Left lobe of liver (tissue), 2 donors: ENCODE results near the gene ARHGAP24. TPM values are rescaled to one million over a fixed set of nuclear protein-coding genes. Genes with fewer than 3 reads are reported as not detected.
"Not testable (repeated sequence)": the region's sequence is repeated elsewhere in the genome, so short reads cannot be mapped to it uniquely, and the experiment has no call there.

Experiments
- ATAC-seq: fragments of 200-7000 bp; cut with Tn5 transposase; one replicate; pipeline ENCODE4 v1.9.1; 2020; ENCODE audit warnings: mild to moderate bottlenecking, moderate library complexity
- DNase-seq: peaks from one replicate; pipeline ENCODE4 v3.0.0-alpha.2; 2020; ENCODE audit warnings: low spot score
- total RNA-seq: library from RNA; stranded (reverse); gene quantifications from one replicate; pipeline ENCODE4 v1.2.1, GENCODE V29; 2021
- donor health status: DM: no; HTN: no; CAD: no; lungs with moderate emphysema.
- donor health status: DM: no; HTN: yes; CAD: no.

Gene ARHGAP24
- total RNA-seq, 1 donor from 2014 or later: 6.8 TPM

DNA sequence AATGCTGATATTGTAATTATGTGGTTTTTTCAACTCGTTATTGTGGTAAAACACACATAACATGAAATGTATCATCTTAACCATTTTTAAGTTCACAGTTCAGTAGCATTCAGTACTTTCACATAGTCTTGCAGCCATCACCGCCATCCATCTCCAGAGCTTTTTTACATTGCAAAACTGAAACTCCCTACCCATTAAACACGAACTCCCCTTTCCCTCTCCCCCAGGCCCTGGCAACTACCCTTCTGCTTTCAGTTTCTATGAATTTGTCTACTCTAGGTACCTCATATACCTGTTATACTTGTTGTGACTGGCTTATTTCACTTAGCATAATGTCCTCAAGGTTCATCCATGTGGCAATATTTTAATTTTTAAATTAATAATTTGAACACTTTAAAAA, 504.3 kb downstream of the ARHGAP24 start:
- DNase-seq: no peak
- no peak for ATAC-seq

DNA sequence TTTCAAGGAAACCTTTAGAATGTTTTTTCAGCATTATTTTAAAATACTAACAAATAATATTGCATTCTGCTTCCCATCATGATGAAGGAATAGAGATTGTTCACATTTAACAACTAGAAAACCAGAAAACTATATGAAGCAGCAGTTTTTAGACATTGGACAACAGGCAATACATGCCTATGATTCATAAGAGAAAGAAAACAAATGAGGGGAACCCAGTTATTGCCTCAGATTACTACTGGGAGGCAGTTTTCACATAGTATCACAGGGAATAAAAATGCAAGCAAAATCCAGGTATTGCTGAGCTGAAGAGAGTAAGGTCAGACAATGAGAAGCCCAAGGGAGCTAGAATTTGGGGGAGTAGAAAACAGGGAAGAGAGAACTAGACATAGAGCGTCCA, 511.3 kb downstream of the ARHGAP24 start:
- no peak for DNase-seq
- no peak for ATAC-seq

DNA sequence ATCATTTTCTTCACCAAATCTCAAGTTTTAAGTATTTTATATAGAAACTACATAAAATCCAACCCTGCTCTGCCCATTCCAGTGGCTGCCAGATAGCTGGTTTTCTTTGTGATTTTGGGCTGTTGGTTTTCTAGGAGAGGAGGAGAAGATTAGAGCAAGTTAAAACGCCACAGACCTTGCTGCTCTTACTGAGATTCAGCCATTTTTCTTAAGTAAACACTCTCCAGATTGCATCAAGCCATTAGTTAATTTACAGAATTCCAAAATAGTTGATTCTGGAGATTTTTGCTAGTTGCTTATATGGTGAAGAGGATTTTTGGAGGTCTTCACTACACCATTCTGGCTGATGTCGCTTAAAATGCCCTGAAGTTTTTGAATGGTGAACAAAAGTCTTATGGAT, 518.7 kb downstream of the ARHGAP24 start:
- no peak for ATAC-seq
- no peak for DNase-seq

DNA sequence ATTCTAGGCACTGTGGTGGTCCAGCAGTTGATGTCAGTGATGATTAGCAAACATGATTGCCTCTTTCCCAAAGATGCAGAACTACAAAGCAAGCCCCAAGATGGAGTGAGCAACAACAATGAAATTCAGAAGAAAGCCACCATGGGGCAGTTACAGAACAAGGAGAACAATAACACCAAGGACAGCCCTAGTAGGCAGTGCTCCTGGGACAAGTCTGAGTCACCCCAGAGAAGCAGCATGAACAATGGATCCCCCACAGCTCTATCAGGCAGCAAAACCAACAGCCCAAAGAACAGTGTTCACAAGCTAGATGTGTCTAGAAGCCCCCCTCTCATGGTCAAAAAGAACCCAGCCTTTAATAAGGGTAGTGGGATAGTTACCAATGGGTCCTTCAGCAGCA, 519.6 kb downstream of the ARHGAP24 start:
- ATAC-seq: no peak
- DNase-seq: no peak

DNA sequence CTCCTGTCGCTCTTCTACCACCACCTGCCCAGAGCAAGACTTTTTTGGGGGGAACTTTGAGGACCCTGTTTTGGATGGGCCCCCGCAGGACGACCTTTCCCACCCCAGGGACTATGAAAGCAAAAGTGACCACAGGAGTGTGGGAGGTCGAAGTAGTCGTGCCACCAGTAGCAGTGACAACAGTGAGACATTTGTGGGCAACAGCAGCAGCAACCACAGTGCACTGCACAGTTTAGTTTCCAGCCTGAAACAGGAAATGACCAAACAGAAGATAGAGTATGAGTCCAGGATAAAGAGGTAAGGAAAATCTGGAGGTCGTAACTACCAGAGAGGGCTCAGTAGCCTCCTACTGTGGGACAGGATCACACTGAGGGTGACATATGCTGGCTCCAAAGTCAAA, 520.4 kb downstream of the ARHGAP24 start:
- ATAC-seq: no peak
- no peak for DNase-seq

DNA sequence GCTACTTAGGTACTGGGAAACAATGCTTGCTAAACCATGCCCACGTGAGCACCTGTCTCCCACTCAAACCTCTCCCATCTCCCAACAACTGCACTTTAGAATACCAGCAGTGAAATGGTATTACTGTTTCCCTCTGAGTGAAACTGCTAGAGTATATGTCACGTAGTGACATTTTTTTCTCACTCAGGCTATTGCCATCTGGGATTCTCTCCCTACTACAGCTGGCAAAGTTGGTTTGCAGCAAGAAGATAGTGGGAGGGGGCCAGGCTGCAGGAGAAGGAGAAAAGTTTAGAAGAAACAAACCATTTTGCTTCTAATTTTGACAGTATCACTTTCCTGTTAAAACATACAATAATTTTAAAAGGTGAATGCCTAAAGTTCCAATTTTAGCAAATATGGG, 526.6 kb downstream of the ARHGAP24 start:
- no peak for DNase-seq
- ATAC-seq: no peak

DNA sequence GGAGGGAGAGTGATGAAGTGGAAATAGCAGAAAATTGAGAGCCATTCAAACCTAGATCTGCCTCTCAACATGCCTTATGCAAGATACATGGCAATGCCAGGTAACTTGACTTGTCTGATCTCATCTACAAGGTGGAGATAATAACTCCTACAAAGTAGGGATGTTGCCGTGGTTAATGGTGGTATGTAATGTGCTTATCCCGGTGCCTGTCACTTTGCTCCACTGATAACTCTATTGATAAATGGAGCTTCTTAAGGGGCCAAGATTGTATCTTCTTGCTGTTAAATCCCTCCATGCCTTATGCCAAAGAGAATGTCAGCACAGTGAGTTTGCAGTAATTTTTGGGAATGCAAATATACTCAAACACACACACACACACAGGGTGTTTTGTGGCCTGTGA, 529.1 kb downstream of the ARHGAP24 start:
- ATAC-seq: no peak
- no peak for DNase-seq

DNA sequence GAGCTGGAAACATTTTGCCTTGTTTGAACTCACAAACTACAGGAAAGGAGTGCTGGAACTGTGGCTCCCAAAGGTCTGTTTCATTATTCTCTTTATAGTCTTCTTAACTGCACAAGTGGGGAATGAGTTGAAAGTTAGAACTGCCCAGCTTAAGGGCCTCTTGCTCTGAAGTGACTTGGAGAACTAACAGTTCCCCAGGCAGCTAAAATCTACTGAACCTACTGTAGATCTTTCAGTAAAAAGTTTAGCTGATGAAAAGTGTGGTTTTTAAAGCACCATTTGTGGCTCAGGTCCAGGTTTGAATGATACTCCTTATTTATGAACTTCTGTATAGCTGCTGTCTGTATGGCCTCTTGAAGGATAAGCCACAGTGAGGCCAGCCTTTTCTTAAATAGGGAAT, 531.1 kb downstream of the ARHGAP24 start:
- ATAC-seq: no peak
- DNase-seq: no peak

DNA sequence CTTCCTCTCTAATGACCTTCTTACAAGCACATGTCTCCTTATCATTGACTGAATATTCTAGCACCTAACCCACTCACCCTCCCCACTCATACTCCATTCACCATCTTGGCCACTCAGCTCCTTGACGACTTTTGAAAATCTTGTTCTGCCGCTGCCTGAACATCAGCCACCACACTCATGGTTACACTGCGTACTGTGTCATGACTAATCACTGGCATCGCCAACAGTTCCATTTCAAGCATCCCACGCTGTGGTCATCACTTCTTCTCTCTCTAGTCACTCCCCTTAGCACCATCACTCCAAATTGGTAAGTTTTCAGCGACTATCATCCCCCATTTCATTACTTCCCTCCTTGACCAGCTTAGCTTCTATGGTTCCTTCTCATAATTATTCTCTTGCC, 532.1 kb downstream of the ARHGAP24 start:
- DNase-seq: no peak
- no peak for ATAC-seq

DNA sequence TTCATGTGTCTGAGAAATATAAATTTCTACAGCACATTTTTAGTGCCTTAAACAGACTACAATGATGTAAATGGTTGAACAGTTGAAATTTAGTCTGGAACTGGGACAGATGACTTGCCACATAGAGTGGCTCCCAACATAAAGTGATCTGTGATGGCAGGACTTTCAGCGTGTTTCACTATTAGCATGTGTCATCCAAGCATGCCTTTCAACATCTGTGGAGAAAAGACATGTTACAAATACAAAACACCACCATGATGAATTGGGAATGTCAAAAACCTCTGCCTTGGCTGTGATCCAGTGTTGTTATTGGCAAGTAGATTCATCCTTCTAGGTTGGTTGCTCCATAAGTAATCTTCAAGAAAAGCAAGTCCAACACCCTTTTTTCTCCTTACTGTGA, 536.2 kb downstream of the ARHGAP24 start:
- no peak for DNase-seq
- ATAC-seq: no peak

DNA sequence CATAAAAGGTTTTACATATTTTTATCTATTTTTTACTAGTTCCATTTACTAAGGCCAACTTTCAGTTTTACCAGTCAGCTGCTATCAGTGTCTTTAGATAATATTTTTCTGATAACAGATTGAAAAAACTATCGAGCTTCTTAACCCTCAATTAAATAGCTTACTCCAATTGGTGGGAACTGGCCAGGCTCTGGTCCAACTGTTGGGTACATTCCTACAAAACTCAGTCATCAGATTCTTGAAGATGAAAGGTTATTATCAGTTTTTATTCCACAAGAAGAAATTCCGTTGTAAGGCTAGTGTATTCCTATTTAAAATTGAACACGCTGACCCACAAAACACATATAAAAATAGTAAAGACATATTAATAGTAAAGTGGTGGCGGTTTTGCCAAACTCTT, 538.7 kb downstream of the ARHGAP24 start:
- no peak for DNase-seq
- ATAC-seq: no peak

DNA sequence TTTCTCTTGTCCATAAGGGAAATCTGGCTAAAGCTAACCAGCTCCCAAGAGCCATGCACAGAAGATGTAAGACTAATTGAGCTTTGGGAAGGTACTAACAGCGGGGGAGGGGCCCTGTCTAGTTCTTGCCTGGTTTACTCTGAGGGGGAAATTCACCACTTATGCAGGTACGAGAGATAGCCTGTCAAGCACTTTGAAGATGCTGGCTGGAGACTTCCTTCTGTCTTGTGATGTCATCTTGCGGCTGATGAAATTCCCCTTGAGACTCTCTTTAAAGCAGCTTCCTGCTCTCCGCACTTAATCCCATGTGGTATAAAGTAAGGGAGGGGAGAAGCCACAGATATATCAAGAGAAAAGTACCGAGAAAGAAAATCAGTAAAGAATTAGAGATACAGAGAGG, 539.6 kb downstream of the ARHGAP24 start:
- no peak for DNase-seq
- no peak for ATAC-seq

DNA sequence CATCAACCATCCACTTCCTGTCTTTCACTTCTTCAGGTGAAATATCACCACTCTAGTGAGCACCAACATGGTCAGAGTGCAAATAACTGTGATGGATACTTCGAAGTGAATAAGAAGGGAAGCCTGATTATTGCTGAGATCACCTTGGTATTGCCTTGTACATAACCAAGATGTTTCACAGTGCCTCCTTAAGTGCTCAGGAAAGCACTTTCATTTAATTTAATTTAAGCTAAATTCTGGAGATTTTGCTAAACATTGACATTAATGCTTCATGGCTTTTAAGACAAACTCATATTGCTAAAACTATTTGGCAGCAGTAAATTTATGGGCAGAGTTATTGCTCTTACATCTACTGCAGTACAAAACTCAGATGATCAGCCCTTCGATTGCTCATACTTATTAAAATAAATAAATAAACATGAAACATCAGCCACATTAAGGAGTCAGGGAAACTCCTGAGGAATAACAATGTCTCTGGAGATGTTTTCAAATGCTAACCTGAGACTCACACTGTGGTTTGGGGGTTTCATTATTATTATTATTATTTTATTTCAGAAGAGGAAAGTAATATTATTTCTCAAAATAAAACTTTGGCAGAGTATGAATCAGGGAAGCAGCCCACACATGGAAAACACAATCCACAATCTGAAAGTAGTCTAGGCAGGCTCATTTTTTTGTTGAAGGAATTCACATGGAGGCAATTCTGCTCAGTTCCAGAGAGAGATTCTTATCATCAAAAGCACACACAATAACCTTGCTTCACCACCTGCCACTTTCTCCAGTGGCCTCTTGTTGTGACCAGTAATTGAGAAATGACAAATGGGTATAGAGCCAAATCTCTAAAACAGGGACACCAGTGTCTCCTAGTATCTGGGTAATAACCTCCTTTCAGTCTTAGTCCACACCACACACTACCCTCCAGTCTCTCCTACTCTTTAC, 540.7 kb downstream of the ARHGAP24 start:
- no peak for DNase-seq

DNA sequence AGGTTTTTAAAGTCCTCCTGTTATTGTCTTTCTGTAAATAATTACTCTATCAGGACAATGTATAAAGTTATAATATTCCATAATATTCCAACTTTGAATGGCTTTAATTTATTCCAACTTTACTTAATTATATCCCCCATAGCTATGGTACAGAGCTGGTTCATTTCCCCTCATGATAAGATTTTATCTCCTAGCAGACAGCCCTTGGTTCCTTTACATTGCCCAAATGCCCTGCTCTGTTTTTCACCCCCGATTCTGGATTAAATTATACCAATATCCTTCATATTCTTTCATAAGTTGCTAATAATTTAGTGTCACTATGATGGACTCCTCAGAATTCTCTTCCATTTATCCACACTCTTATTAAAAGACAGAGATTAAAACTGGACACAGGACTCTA, 544.4 kb downstream of the ARHGAP24 start:
- ATAC-seq (no peak), DNase-seq (no peak)

More for the DNA sequence above, 540.7 kb downstream of the ARHGAP24 start:
- ATAC-seq: no peak

DNA sequence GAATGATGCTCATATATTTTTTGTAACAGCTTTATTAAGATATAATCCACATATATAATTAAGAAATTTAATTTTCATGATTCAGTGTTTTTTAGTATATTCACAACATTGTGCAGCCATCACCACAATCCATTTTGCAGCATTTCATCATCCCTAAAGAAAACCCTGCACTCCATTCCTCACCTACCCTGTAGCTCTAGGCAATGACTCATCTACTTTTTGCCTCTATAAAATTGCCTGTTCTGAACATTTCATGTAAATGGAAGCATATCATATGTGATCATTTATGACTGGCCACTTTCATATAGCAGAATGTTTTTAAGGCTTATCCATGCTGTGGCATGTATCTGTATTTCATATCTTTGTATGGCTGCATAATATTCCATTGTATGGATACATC, 545.0 kb downstream of the ARHGAP24 start:
- DNase-seq: no peak
- ATAC-seq: no peak

DNA sequence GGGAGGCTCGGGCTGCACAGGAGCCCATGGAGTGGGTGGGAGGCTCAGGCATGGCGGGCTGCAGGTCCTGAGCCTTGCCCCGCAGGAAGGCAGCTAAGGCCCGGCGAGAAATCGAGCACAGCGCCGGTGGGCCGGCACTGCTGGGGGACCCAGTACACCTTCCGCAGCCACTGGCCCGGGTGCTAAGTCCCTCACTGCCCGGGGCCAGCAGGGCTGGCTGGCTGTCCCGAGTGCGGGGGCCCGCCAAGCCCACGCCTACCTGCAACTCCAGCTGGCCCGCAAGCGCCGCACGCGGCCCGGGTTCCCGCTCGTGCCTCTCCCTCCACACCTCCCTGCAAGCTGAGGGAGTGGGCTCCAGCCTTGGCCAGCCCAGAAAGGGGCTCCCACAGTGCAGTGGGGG, 546.7 kb downstream of the ARHGAP24 start:
- DNase-seq, ATAC-seq: not testable (repeated sequence)

DNA sequence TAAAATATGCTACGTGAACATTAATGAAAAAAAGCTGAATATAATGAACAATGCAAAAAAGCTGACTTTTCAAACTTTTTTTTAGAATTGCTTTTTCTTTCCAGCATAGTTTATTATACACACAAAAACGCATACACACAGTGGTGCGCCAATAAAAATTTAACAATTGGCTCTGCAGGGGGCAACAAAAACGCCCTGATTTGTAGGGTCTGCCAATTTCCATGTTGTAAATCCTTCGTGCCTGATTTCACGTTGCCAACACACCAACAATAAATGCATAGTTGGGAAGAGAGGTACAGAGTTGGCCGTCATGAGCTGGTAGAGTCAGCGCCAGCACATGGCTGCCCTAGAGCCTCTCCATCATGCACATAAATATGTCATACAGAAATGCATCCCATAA, 551.8 kb downstream of the ARHGAP24 start:
- no peak for DNase-seq
- ATAC-seq: no peak

DNA sequence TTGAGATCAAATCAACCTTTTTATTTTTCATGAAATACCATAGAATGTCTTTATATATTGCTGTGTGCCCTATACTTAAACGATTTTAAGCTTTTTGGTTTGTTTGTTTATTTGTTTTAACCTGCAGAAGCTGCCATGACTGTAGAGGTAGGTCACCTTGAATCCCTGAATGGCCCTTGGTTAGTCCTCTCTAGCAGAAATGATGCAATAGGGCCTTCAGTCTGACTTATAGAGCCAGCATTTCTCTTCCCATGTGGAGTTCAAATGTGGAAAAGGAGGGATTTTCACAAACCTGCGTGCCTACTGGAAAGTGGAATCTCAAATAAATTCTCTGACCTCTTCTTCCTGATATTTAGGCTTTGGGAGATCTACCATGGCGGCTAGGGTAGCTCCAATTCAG, 557.0 kb downstream of the ARHGAP24 start:
- no peak for ATAC-seq
- DNase-seq: no peak

DNA sequence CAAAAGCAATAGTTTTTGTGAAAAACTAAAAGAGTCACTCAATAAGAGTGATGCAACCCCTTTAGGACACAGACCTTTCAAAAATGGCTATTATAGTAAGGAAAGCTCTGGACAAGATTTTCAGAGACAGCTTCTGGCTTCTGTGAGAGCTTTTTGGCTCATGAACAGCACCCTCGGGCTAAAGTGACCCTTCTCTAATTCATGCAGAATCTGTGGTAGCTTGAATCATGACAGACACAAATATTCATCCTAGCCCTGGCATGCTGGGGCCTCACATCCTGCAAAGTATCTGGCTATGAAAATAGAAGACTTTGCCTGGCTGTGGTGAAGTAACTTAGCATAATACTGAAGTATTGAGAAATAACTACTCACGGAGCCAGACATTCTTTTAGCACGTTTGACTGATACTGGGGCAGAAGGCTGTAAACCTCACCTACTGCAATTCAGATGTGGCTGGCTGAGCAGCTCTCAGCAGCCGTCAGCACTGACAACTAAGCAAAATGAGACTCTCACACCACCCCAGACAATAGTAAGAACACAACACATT, 557.6 kb downstream of the ARHGAP24 start:
- ATAC-seq (no peak), DNase-seq (no peak)

DNA sequence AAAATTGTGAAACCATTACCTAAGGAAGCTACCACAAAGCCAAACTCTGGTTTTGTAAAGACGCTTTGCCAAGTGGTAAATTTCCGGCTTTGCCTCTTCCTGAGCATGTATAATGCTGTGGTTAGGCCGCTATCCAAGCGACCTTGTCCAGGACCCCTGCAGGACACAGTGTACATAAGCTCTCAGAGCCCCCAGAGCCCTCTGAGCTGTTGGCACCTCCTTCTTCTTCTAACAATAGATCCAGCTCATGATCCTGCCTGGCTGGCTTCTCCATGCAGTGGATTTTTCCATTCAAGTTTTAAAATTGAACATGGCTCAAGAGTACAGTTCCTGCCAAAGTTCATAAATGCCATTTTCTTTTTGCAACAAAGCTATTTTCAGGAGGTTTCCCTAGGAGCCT, 558.2 kb downstream of the ARHGAP24 start:
- ATAC-seq (no peak), DNase-seq (no peak)

DNA sequence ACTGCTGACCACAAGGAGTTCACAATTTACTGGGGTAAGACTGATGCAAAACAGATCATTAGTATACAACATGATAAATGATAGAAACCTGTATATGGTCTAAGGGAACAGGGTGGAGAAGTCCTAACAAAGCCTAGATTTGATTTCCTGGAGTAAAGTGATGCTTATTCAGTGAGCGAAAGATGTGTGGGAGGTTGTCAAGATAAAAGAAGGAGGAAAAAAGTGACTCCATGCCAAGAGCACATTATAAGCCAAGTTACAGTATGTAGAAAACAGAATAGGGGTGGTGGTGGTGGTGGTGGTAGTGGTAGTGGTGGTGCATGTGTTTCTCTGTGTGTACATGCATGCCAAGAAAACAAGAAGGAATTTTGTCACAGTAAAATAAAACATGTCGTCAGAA, 559.7 kb downstream of the ARHGAP24 start:
- DNase-seq: no peak
- ATAC-seq: no peak

DNA sequence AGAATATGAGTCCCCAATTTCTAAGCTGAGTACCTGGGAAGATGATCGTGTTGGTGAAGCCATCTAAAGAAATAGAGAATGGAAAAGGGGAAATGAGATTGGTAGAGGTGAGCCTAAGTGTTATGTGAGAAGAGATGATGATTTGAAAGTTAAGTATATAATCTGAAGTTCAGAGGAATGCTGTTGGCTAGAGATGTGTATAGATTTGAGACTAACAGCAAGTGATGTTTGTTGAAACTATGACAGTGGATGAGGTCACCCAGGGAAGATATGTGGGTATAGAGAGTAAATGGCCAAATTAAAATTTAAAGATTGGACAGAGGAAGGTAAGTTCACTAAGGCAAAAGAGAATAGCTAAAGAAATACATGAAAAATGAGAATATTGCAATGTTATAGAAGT, 560.7 kb downstream of the ARHGAP24 start:
- ATAC-seq: no peak
- no peak for DNase-seq

DNA sequence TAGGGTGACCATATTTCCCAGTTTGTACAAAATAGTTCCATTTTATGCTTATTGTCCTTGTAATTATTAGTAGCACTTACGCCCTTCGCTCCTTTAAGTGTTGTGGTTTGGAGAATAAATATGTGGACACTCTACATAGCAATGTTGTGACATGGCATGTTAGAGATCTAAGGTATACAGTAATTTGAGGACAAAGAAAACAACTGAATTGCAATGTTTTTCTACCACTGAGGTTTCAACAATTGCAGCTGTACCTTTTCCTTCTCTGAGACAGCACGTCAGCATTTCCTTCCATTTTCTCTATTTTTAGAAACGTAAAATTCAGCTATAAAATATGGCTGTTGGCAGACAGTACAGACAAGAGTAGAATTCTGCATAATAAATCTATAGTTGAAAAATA, 561.8 kb downstream of the ARHGAP24 start:
- no peak for DNase-seq
- ATAC-seq: no peak
